ENCODE data around the gene CSTPP1.

Gene CSTPP1

GRCh38 chr11:47208628-47209027 is 272.1 kb downstream of the CSTPP1 start:
- DNase-seq (ENCODE audit: low spot score) = no peak

Measured in germinal center (tissue), 1 donor.